AG09319 (cell line): Measurements from ENCODE around the gene ATG9A.
"Not testable (repeated sequence)": the region's sequence is repeated elsewhere in the genome, so short reads cannot be mapped to it uniquely, and the experiment has no call there.

Experiments
- DNase-seq: peaks from one replicate; pipeline ENCODE4 v3.0.0-alpha.2; 2010; ENCODE audit warnings: low read depth; ENCODE audit errors: extremely low read depth
- TF ChIP-seq, protein P1 (sequence below): IDR thresholded peaks from 2 replicates; pipeline ENCODE4 v1.5.1; 2011; ENCODE audit warnings: low read depth, mild to moderate bottlenecking, inconsistent platforms, low read length, moderate library complexity

Gene ATG9A

DNA sequence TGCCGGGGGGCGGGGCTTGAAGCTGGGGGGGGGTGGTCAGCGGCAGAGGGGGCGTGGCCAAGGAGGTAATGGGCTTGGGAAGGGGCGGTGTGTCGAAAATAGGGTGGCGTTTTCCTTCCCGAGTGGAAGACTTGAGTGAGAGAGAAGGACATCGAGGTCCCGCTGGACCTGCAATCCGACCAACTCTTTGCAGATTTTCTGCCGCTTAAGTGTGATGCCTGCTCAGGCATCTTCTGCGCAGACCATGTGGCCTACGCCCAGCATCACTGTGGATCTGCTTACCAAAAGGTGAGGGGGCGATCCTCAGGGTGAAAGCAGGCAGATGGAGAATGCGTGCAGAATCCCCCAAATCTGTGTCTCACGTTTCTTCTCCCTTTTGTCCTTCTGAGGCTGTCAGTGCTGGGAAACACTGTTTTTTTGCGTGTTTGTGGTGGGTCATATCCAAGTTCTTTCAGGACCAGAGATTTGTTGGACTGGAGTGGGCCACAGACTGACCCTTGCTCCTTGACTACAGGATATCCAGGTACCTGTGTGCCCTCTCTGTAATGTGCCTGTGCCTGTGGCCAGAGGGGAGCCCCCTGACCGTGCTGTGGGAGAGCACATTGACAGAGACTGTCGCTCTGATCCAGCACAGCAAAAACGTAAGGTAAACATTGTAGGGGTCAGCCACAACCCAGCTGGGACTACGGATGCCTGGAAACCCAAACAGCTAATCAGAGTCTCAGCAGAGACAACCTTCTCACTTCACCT lies 22.1 kb downstream of the ATG9A start:
- no peak for DNase-seq
- TF ChIP-seq, protein P1, sequence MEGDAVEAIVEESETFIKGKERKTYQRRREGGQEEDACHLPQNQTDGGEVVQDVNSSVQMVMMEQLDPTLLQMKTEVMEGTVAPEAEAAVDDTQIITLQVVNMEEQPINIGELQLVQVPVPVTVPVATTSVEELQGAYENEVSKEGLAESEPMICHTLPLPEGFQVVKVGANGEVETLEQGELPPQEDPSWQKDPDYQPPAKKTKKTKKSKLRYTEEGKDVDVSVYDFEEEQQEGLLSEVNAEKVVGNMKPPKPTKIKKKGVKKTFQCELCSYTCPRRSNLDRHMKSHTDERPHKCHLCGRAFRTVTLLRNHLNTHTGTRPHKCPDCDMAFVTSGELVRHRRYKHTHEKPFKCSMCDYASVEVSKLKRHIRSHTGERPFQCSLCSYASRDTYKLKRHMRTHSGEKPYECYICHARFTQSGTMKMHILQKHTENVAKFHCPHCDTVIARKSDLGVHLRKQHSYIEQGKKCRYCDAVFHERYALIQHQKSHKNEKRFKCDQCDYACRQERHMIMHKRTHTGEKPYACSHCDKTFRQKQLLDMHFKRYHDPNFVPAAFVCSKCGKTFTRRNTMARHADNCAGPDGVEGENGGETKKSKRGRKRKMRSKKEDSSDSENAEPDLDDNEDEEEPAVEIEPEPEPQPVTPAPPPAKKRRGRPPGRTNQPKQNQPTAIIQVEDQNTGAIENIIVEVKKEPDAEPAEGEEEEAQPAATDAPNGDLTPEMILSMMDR, result no peak

DNA sequence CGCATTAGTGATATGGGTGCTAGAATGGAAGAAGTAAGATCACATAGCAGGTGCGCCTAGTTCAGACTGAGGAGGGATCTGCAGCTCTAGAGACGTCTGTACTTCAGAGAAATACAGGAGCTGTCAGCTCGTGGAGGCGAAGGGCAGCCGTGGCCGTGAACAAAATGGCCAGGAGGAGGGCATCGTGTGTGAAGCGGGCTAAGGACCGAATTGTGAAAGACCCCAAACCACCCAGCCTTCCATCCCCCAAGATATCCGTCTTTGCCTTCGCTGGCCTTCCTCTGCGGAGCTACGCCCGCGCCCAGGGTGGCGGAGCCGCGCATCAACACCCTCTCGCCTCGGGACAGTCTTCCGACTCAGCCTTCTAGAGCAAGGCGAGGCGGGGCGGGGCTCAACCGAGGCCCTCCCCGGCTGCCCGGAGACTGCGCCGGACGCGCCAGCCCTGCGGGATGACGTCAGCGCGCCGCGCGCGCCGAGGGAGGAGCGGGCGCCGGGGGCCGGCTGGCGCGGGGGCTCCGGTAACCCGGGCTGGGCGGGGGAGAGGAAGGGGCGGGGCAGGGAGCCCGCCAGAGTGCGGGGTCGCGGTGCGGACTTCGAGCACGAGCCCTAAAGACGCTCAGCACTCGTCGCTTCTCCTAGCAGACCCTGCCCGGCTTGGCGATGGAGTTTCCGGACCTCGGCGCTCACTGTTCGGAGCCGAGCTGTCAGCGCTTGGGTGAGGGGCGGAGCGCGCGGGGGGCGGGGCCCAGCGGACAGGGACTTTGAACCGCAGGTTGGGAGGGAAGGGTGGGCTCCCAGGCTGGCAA lies 22.9 kb downstream of the ATG9A start, which contains the start of gene ZFAND2B:
Gene ZFAND2B (plus strand): TSS at position 455 of the 806 bp plus-strand sequence. CDS start 206 bp downstream, at position 661.
- TF ChIP-seq, protein P1, result no peak
- peak; percentile 77 for DNase-seq

DNA sequence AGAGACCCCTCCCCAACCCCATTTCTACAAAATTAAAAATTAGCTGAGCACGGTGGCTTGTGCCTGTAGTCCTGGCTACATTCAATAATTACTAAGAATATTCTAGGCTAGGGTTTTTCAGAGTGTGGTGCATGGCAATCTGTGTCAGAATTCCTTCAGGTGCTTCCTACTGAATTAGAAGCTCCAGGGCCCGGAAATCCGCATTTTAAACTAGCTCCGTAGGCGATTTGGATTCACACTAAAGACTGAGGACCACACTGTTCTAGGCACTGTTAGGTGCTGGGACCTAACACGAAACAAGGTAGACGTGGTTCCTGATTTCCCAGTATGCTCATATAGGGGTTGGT lies 23.5 kb downstream of the ATG9A start:
- DNase-seq, result no peak

DNA sequence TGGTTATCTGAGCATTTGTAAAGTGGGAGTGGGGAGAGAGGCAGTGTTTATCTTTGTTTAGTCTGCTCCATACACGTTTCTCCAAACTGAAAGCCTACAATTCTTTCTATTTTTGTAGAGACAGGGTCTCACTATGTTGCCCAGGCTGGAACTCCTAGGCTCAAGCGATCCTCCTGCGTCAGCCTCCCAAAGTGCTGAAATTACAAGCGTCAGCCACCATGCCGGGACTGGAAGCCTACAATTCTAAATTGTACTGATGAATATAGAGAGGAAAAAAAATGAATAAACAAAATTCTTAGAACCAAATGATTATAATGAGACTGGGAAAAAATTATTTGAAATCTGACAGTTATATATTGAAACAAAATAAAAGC lies 24.3 kb downstream of the ATG9A start:
- TF ChIP-seq, protein P1, result no peak
- no peak for DNase-seq

More for the DNA sequence above, 23.5 kb downstream of the ATG9A start:
- TF ChIP-seq, protein P1, result no peak

DNA sequence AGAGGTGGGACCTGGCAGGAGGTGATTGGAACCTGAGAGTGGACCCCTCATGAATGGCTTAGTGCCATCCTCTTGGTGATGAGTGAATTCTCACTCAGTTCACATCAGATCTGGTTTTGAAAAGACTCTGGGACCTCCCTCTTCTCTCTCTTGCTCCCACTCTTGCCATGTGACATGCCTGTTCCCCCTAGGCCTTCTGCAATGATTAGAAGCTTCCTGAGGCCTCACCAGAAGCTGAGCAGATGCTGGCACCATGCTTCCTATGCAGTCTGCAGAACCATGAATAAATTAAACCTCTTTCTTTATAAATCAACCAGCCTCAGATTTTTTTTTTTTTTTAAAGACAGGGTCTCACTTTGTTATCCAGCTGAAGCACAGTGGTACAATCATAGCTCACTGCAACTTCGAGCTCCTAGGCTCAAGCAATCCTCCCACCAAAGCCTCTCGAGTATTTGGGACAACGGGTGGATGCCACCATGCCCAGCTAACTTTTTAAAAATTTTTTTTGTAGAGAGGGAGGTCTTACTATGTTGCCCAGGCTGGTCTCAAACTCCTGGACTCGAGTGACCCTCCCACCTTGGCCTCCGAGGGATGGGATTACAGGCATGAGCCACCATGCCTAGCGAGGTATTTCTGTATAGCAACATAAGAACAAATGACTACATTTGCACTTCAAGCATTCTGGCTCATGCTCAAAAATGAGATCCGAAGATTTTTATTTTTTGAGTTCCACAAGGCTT lies 24.8 kb downstream of the ATG9A start:
- no peak for DNase-seq
- TF ChIP-seq, protein P1, result no peak

DNA sequence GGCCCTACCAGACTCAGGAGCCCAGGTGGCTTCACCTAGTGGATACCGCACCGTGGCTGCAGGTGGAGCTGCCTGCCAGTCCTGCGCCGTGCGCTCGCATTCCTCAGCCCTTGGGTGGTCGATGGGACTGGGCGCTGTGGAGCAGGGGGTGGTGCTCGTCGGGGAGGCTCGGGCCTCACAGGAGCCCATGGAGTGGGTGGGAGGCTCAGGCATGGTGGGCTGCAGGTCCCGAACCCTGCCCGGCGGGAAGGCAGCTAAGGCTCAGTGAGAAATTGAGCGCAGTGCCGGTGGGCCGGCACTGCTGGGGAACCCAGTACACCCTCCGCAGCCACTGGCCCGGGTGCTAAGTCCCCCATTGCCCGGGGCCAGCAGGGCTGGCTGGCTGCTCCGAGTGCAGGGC lies 28.1 kb downstream of the ATG9A start:
- DNase-seq, result not testable (repeated sequence)

DNA sequence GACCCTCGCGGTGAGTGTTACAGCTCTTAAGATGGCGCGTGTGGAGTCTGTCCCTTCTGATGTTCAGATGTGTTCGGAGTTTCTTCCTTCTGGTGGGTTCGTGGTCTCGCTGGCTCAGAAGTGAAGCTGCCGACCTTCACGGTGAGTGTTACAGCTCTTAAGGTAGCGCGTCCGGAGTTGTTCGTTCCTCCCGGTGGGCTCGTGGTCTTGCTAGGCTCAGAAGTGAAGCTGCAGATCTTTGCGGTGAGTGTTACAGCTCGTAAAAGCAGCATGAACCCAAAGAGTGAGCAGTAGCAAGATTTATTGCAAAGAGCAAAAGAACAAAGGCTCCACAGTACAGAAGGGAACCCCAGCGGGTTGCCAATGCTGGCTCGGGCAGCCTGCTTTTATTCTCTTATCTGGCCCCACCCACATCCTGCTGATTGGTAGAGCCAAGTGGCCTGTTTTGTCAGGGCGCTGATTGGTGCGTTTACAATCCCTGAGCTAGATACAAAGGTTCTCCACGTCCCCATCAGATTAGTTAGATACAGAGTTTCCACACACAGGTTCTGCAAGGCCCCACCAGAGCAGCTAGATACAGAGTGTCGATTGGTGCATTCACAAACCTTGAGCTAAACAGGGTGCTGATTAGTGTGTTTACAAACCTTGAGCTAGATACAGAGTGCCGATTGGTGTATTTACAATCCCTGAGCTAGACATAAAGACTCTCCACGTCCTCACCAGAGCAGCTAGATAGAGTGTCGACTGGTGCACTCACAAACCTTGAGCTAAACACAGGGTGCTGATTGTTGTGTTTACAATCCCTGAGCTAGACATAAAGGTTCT lies 28.7 kb downstream of the ATG9A start:
- DNase-seq, result not testable (repeated sequence)
